Globus pallidus (tissue), 1 donor: Measurements from ENCODE around the gene SGTA.
"Not testable (repeated sequence)": the region's sequence is repeated elsewhere in the genome, so short reads cannot be mapped to it uniquely, and the experiment has no call there.

Source experiments
- DNase-seq: peaks from one replicate; pipeline ENCODE4 v3.0.0-alpha.2; 2015; ENCODE audit warnings: low spot score

SGTA gene

GRCh38 chr19:2782936-2783780, at the start of gene SGTA:
Gene SGTA, minus strand, starts transcription at chr19:2783273. Its CDS starts 14,205 bp downstream, at chr19:2769068.
- DNase-seq: peak; percentile 99

DNA sequence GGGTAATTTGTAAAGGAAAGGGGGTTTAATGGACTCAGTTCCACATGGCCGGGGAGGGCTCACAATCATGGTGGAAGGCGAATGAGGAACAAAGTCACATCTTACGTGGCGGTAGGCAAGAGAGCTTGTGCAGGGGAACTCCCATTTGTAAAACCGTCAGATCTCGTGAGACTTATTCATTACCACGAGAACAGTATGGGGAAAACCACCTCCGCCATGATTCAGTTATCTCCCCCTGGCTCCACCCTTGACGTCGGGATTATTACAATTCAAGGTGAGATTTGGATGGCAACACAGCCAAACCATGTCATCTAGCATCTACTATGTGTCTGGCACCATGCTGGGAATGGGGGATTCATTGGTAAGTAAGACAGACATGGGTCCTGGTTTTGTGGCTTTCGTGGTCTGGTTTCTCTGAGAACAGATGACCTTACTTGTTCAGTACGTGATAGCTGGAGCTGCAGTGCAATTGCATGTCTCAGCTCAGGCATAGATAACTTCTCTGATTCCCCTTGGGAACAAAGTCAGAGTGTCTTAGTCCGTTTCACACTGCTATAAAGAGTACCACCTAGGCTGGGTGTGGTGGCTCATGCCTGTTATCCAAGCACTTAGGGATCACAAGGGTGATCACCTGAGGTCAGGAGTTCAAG, 44.9 kb upstream of the SGTA start:
- DNase-seq: no peak

GRCh38 chr19:2827022-2827421, 43.9 kb upstream of the SGTA start:
- no peak for DNase-seq

GRCh38 chr19:2824129-2824528, 41.1 kb upstream of the SGTA start:
- DNase-seq: no peak

DNA sequence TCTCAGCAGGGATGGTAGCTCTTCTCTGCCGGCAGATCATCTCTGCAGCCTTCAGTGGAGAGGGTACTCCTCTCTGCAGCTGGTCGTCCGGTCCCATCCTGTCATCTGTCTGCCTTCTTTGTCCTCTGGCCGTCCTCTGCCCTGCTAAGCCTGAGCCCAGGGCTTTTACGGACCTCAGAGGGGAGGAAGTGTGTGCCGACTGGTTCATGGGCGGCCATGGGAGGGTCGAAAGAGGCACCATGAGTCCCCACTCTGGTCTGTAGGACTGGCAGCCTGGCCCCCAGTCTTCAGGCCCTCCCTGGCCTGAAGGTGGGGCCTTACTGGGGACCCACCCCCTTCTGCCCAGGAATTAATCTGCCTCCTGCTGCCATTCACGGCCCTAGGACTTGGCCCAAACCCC, 40.6 kb upstream of the SGTA start:
- DNase-seq: no peak

DNA sequence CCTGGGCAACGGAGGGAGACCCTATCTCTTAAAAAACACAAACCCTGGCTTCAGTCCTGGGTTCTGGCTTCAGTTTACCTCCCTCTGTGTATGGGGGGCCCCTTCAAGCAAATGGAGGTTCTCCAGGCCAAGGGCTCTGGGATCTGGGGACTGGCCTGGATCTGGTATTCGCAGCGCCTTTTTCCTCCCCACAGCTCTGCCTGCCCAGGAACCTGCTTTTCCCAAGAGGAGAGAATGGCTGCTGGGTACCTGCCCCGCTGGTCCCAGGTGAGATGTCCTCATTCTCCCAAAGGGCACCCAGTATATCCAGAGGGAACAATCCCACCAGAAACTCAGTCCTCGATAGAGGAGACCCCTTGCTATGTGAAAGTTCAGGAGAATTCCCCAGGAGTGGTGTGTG, 39.8 kb upstream of the SGTA start:
- no peak for DNase-seq

- no peak for DNase-seq
Observed at GRCh38 chr19:2820112-2820702, 37.1 kb upstream of the SGTA start.

- peak; percentile 91 for DNase-seq
Observed at GRCh38 chr19:2819540-2820111, 36.6 kb upstream of the SGTA start, which contains the start of gene ZNF554. Gene ZNF554, plus strand, starts transcription at chr19:2819868. Its CDS starts 204 bp downstream, at chr19:2820072.

GRCh38 chr19:2817237-2817829, 34.3 kb upstream of the SGTA start:
- not testable (repeated sequence) for DNase-seq

GRCh38 chr19:2816641-2817040, 33.6 kb upstream of the SGTA start:
- no peak for DNase-seq

DNA sequence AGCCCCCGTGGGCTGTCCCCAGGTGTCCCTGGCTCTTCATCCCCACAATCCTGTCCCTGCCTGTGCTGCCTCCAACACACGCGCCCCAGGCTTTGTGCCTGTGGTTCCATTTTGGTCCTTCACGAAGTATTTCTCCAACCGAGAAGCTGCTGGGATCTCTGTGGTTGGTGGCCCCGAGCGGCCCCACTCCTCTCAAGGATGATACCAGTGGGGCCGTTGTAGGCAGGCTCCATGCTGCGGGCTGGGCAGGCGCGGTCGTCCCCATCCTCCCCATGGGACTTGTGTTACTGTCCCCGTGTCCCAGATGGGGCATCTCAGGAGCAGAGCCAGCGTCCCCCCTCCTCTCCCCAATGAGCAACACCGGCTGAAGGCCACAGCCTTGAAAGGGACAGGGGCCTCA, 32.9 kb upstream of the SGTA start:
- no peak for DNase-seq

- DNase-seq: no peak
Observed at GRCh38 chr19:2815191-2815614, 32.1 kb upstream of the SGTA start.

- DNase-seq: no peak
Observed at GRCh38 chr19:2814426-2814825, 31.4 kb upstream of the SGTA start.

DNA sequence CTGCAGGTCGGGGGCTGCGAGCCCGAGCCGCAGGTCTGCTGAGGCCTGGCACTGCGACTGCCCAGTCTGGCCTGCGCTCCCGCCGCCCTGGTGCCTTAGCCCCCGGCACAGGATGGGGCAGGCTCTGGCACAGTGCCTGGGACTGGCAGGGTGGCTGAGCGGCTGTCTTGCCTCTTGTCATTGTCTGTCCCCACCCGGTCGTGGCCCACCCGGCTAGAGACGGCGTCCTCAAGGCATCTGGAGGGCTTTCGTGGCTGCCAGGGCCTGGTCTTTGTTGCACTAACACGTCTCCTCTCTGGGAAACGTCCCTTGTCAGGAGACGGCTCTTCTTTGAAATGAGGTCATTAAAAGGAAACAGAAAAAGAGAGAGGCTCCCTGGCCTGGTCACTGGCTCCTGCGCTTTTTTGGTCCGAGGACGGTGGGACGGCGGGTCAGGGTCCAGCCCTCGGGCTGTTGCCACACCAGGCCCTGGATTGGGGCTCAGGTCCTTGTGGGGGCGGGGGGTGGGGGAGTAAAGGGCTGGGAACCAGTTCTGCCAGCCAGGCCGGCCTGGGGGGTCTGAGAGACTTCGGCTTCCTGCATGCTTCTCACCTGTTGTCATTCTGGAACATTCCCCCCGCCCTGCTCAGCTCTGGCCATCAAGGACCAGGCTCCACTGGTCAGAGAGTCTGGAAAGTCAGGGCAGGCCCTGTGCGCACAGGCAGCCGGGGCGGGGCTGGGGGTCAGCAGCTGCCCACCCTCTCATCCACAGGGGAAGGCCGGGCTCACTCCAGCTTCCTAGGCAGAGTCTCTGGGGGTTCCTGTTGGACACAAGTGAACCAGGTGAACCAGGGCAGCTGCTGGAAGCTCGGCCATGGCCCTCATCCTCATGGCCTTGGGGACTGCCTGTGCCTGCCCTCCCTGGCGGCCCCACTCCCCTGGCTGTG, 30.4 kb upstream of the SGTA start:
- DNase-seq: no peak

DNA sequence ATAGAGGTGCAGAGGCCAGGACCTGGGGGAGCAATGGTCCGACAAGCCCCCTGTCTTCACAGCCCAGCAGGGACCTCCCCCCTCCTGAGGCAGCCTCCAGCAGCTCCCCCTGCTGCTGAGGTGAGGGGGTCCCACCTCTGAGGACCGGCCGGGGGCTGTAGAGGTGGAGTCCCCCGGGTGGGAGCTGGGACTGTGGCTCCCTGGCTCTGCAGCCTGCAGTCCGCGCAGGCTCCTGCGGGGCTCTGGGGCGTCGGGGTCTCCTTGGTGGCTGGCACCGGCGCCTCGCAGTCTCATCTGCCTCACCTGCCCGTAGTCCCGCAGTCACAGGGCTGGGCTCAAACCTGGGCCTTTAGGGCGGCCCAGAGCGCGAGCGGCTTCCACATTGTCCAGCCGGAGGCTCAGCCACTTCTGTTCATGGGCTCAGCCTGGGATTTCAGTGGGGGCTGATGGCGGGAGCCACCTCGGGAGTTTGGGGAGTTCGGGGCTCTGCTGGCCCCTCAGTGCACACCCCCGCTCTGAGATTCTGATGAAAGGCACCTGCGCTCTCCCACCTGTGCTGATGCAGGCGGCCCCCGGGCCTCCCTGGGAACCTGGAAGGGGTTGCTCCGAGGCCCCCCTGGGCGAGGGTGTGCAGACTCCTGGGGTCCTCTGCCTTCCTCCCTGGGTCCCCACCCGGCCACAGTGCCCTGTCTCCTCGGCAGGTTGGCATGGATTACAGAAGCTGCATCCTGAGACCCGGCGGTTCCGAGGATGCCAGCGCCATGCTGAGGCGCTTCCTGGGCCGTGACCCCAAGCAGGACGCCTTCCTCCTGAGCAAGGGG, 29.6 kb upstream of the SGTA start:
- no peak for DNase-seq

GRCh38 chr19:2811735-2812413, 28.8 kb upstream of the SGTA start:
- no peak for DNase-seq

GRCh38 chr19:2811221-2811722, 28.2 kb upstream of the SGTA start:
- no peak for DNase-seq

DNA sequence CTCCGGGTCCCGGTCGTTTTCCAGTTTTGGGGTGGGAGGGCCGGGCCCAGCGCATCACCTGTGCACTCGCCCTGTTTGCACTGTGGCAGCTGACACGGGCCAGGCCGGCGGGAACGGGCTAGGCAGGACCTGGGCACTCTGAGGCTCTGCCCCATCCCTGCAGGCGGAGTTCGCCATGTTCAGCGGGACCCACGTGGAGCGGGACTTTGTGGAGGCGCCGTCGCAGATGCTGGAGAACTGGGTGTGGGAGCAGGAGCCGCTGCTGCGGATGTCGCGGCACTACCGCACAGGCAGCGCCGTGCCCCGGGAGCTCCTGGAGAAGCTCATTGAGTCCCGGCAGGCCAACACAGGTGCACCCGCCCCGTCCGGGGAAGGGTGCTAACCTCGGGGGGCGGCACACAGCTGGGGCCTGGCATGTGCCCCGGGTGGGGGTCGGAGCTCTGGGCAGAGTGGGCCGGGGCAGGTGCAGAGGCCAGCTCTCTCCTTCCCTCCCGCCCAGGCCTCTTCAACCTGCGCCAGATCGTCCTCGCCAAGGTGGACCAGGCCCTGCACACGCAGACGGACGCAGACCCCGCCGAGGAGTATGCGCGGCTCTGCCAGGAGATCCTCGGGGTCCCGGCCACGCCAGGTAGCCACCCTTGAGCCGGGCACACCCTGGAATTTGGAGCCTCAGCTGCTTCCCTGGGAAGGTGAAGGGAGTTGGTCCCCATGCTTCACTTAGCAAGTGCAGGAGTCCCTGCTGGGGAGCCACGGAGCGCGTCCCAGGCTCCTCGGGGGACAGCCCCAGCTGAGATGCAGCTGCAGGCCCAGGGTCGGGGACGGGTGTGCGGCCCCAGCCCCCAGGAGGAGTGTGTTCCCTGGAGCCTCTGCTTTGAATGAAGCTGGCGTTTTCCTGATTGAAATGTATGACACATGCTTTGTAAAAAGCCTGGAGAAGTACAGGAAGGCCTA, 27.3 kb upstream of the SGTA start:
- no peak for DNase-seq
